Activated CD4-positive, alpha-beta T cell treated with anti-CD3 and anti-CD28 coated beads, Interleukin-2, amount 10 ng/mL, durations not matched to agents 7 days and 5 days (primary cell): ENCODE measurements around the gene ASIP. TPM values are rescaled to one million over a fixed set of nuclear protein-coding genes. Genes with fewer than 3 reads are reported as not detected.
"Not testable (repeated sequence)": the region's sequence is repeated elsewhere in the genome, so short reads cannot be mapped to it uniquely, and the experiment has no call there.

ENCODE experiments used
- CTCF ChIA-PET: fragments of 350-600 bp; sonication (Branson Sonifier 250); formaldehyde crosslinking; loops from one replicate; lab custom pipeline; 2021; ENCODE audit warnings: antibody characterized with exemption; lab: Charles Lee
- POLR2A ChIA-PET: fragments of 350-600 bp; sonication (Branson Sonifier 250); formaldehyde crosslinking; loops from one replicate; lab custom pipeline; 2021; ENCODE audit warnings: antibody characterized with exemption; lab: Charles Lee
- DNase-seq: peaks from one replicate; pipeline ENCODE4 v3.0.0-alpha.2; 2020
- H3K27ac Mint-ChIP-seq: one replicate; pipeline ENCODE4 v1.8.0; 2021; ENCODE audit warnings: mild to moderate bottlenecking, moderate library complexity, mixed read lengths
- H3K27me3 Mint-ChIP-seq: one replicate; pipeline ENCODE4 v1.8.0; 2021; ENCODE audit warnings: mixed read lengths
- H3K36me3 Mint-ChIP-seq: one replicate; pipeline ENCODE4 v1.8.0; 2021; ENCODE audit warnings: low read depth, mixed read lengths
- H3K4me1 Mint-ChIP-seq: one replicate; pipeline ENCODE4 v1.8.0; 2021; ENCODE audit warnings: mixed read lengths
- H3K4me3 Mint-ChIP-seq: one replicate; pipeline ENCODE4 v1.8.0; 2021; ENCODE audit warnings: mild to moderate bottlenecking, moderate library complexity, mixed read lengths
- H3K9me3 Mint-ChIP-seq: one replicate; pipeline ENCODE4 v1.8.0; 2021; ENCODE audit warnings: mixed read lengths
- total RNA-seq, 2 experiments: library from RNA; stranded (reverse); gene quantifications; one replicate each; pipeline ENCODE4 v1.2.3, GENCODE V29; 2021

The ASIP gene
- total RNA-seq, 2 experiments from 2014 or later: not detected

DNA sequence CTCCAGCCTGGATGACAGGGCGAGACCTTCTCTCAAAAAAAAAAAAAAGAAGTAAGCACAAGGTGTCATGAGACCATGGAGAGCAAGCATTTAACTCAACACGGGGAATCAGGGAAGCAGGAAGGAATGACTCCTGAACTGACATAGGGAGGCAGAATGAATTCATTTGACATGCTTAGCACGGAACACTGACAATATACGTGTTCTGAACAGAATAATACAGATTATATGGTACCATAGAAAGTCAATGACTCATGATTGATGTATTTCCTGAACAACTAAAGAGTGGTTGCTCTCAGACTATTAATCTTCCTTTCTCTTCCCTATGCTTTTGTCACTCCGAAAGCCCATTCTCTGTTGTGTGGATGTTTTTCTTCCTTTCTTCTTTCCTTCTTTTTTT lies 20.7 kb upstream of the ASIP start:
- DNase-seq: no peak
- Mint-ChIP-seq H3K4me3 (no peak overlapping the region), H3K36me3 (no peaks in the 10 kb centered on the region), H3K27me3 (peaks cover 22% of the 10 kb centered on the region), H3K27ac (no peak overlapping the region), H3K9me3 (no peaks in the 10 kb centered on the region), H3K4me1 (peaks cover 8% of the 10 kb centered on the region)
- ChIA-PET POLR2A (no interaction called here), CTCF (no interaction called here)

DNA sequence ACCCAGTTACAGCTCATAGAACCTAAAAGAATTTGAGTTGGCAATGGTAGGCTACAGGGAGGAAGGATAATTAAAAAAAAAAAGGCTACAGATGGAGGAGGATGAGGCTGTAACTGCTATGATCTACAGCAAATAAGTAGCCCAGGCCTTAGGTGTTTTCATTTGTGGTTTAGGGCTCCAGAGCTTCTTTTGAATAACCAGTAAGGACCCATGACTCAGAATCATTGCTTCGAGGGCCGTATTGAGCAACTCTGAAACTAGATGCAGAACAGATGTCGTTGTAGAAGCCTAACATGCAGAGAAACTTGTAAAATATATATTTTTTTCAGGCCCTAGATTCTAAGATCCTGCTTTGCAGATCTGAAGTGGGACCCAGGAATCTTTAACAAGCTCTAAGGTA lies 19.0 kb upstream of the ASIP start:
- Mint-ChIP-seq H3K36me3 (no peaks in the 10 kb centered on the region), H3K27ac (no peak overlapping the region), H3K9me3 (no peaks in the 10 kb centered on the region), H3K4me3 (no peak overlapping the region), H3K27me3 (peaks cover 22% of the 10 kb centered on the region), H3K4me1 (peaks cover 2% of the 10 kb centered on the region)
- no peak for DNase-seq
- CTCF ChIA-PET: interaction anchor here (0.6 to 1.0 kb wide), 3 partner anchors 109 to 619 kb away, joined by 3 read pairs; no protein-coding TSS in a partner anchor
- POLR2A ChIA-PET: no interaction called here

DNA sequence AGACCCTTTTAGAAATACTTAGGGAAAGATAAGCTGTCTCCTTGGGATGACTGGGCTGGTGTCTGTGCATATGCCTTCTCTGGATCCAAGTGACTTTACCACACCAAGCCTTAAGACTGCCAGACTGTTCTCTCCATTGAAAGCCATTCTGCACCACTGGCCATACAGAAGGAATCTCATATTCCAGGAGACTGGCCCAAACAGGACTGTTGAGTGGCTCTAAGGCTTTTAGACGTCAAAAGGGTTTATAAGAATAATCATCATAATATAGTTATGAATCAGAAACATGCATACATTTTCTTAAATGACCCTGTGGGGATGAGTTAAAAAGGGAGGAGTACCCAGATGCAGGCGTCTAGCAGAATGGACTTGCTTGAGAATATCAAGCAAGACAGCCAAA lies 17.0 kb upstream of the ASIP start:
- H3K4me3 Mint-ChIP-seq, H3K27ac Mint-ChIP-seq, POLR2A ChIA-PET, H3K36me3 Mint-ChIP-seq, H3K4me1 Mint-ChIP-seq, DNase-seq, H3K9me3 Mint-ChIP-seq: not testable (repeated sequence)
- CTCF ChIA-PET: interaction anchor here (0.6 kb wide), 1 partner anchor 410 kb away, joined by 4 read pairs; no protein-coding TSS in a partner anchor
- peaks cover 12% of the 10 kb centered on the region for H3K27me3 Mint-ChIP-seq

DNA sequence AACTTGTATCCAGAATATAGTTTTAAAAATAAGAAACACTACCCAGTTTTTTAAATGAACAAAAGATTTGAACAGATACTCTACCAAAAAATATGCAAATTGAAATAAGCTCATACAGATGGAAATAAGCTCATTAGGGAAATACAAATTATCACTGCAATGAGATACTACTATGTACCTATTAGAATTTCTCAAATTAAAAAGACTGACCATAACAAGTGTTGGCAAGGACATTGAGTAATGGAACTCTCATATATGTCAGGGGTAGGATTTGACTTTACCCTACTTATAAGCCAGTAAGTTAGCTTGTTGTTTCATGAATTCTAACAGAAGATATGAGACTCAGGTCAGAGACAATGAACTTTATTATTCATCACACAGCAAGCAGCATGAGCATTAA lies 9.6 kb upstream of the ASIP start:
- Mint-ChIP-seq H3K27me3 (peaks cover 7% of the 10 kb centered on the region), H3K36me3 (no peaks in the 10 kb centered on the region), H3K4me3 (no peak overlapping the region), H3K27ac (no peak overlapping the region), H3K9me3 (peaks cover 5% of the 10 kb centered on the region), H3K4me1 (no peaks in the 10 kb centered on the region)
- POLR2A ChIA-PET: no interaction called here
- no peak for DNase-seq
- CTCF ChIA-PET: no interaction called here

DNA sequence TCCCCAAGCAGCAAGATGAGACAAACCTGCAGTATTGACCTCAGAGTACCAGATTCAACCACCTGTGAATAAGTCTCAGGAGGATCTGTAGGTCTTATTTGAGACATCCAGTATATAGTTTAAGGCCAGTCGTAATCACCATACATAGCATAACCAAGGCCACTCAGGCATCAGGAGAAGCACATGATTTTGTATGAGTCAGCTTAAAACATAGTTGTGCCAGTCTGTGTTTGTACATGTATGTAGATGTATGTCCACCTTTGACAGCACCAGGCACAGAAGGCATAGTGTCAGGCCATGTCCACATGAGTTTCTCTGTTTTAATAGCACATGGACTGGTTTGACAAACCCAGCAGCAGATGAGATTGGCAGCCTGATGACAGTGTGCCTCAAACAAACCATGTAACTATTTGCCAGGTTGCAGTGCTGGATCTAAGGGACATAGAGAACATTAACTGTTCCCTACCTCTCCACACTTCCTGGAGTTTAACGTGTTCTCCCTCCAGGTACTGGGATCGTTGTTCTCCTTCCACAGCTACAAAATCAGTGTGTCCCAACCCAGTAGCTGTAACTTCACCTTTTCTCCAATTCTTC lies 8.6 kb upstream of the ASIP start:
- H3K4me1 Mint-ChIP-seq: no peaks in the 10 kb centered on the region
- peaks cover 11% of the 10 kb centered on the region for H3K27me3 Mint-ChIP-seq
- CTCF ChIA-PET: interaction anchor here (1.2 kb wide), 1 partner anchor 32 kb away, joined by 3 read pairs; no protein-coding TSS in a partner anchor
- H3K9me3 Mint-ChIP-seq: peaks cover 5% of the 10 kb centered on the region
- POLR2A ChIA-PET: no interaction called here
- no peak overlapping the region for H3K4me3 Mint-ChIP-seq
- peaks cover 3% of the 10 kb centered on the region for H3K36me3 Mint-ChIP-seq
- DNase-seq: no peak
- H3K27ac Mint-ChIP-seq: no peak overlapping the region

DNA sequence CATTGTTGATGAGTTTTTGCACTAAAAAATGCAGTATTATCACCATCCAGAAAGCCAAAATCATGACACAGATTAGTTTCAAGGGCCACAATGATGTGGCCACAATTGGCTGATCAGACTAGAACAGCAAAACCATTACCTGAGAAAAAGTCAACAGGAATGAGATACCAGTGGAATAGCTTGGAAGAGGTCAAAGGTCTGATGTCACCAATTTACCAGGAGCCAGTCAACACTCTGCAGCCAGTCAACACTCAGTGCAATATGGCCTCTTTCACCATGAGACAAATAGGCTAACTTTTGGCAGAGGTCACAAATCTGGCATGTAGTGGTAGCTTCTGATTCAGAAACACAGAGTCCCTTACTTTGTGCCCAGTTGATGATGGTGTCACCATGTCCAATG lies 7.5 kb upstream of the ASIP start:
- no peak for DNase-seq
- Mint-ChIP-seq H3K27ac (no peak overlapping the region), H3K4me3 (no peak overlapping the region), H3K4me1 (no peaks in the 10 kb centered on the region), H3K9me3 (peaks cover 16% of the 10 kb centered on the region), H3K36me3 (peaks cover 12% of the 10 kb centered on the region), H3K27me3 (peaks cover 18% of the 10 kb centered on the region)
- ChIA-PET CTCF (interaction anchor here (0.6 to 1.5 kb wide), 4 partner anchors 16 to 74 kb away, joined by 3 to 4 read pairs (median 3); no protein-coding TSS in a partner anchor), POLR2A (no interaction called here)

DNA sequence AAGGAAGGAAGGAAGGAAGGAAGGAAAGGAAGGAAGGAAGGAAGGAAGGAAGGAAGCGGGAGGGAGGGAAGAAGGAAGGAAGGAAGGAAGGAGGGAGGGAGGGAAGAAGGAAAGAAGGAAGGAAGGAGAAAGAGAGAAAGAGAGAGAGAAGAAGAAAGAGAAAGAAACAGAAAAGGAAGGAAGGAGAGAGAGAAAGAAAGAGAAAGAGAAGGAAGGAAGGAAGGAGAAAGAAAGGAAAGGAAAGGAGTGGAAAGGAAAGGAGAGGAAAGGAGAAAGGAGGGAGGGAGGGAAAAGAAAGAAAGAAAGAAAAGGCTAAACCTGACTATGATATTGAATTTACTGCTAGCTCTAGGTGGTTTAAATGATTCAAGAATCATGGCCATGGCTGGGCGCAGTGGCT lies 5.3 kb upstream of the ASIP start:
- Mint-ChIP-seq H3K4me3 (no peak overlapping the region), H3K9me3 (peaks cover 16% of the 10 kb centered on the region), H3K27me3 (peaks cover 26% of the 10 kb centered on the region), H3K4me1 (peaks cover 10% of the 10 kb centered on the region), H3K36me3 (peaks cover 15% of the 10 kb centered on the region), H3K27ac (no peak overlapping the region)
- ChIA-PET CTCF (no interaction called here), POLR2A (no interaction called here)
- no peak for DNase-seq

DNA sequence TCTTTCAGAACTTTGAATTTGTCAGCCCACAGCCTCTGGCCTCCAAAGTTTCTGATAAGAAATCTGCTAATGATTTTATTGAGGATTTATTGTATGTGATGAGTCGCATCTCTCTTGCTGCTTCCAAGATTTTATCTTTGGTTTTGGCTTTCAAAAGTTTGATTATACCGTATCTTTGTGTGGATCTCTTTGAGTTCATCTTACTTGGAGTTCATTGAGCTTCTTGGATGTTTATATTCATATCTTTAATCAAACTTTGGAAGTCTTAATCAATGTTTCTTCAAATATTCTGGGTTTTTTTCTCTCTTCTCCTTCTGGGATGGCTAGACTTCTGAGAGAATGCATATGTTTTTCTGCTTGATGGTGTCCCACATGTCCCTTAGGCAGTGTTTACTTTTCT lies 3.3 kb upstream of the ASIP start:
- no peak overlapping the region for H3K4me3 Mint-ChIP-seq
- ChIA-PET POLR2A (no interaction called here), CTCF (no interaction called here)
- peaks cover 24% of the 10 kb centered on the region for H3K27me3 Mint-ChIP-seq
- H3K27ac Mint-ChIP-seq: no peak overlapping the region
- DNase-seq: no peak
- peaks cover 15% of the 10 kb centered on the region for H3K36me3 Mint-ChIP-seq
- peaks cover 16% of the 10 kb centered on the region for H3K9me3 Mint-ChIP-seq
- H3K4me1 Mint-ChIP-seq: peaks cover 24% of the 10 kb centered on the region

DNA sequence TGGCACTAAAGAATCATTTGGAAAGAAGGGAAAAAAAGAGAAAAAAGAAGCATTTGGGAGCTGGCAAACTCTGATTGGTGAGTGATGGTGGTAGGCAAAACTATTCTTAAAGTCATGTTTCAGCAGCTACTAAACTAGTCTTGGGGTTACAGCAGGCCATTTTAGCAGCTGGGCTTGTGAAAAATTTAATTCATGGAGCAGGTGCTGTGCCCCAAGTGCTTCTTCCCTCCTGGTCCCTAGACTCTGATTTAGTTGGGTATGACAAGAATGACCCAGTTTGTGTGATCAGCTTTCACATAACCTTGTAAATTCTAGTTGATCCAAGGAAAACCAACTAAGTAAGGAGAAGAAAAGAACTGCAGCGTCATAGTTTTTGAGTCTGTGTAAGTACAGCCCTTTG lies 1.1 kb upstream of the ASIP start:
- Mint-ChIP-seq H3K36me3 (peaks cover 15% of the 10 kb centered on the region), H3K9me3 (peaks cover 14% of the 10 kb centered on the region), H3K27ac (no peak overlapping the region), H3K4me1 (peaks cover 24% of the 10 kb centered on the region), H3K27me3 (peaks cover 24% of the 10 kb centered on the region), H3K4me3 (no peak overlapping the region)
- CTCF ChIA-PET: no interaction called here
- DNase-seq: no peak
- POLR2A ChIA-PET: no interaction called here

DNA sequence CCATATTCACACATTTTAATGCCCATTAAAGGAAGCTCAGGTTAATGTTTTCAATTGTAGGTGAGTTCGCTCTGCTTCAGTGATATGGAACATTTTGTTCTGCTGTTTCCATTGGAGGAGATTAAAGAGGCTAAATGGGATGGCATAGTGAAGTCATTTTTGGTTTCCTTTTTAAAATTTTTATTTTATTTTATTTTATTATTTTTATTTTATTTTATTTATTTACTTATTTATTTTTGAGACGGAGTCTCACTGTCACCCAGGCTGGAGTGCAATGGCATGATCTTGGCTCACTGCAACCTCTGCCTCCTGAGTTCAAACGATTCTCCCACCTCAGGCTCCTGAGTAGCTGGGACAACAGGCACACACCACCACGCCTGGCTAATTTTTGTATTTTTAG lies 792 bp downstream of the ASIP start:
- POLR2A ChIA-PET, CTCF ChIA-PET, H3K4me3 Mint-ChIP-seq, H3K27ac Mint-ChIP-seq, DNase-seq: not testable (repeated sequence)
- H3K36me3 Mint-ChIP-seq: peaks cover 15% of the 10 kb centered on the region
- peaks cover 24% of the 10 kb centered on the region for H3K4me1 Mint-ChIP-seq
- H3K27me3 Mint-ChIP-seq: peaks cover 23% of the 10 kb centered on the region
- peaks cover 11% of the 10 kb centered on the region for H3K9me3 Mint-ChIP-seq

DNA sequence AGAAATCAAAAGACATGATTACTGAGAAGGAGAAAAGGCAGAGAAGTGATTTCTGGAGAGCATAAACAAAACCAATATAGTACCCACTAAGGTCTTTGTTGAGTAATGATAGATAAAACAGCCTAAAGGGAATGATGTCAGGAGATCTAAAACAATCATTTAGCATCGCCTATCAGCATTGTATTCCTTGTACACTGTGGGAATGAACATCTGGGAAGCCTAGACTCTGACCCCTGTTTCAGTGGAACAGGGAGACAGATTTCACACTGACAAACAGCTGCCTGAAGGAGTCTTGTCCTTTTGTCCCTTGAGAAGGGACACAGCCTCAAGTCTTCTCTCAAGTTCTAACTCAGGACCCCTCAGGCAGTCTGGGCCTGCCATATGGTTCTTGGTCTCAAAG lies 1.7 kb downstream of the ASIP start:
- ChIA-PET POLR2A (no interaction called here), CTCF (no interaction called here)
- peaks cover 11% of the 10 kb centered on the region for H3K36me3 Mint-ChIP-seq
- DNase-seq: no peak
- H3K4me1 Mint-ChIP-seq: peaks cover 26% of the 10 kb centered on the region
- peaks cover 8% of the 10 kb centered on the region for H3K9me3 Mint-ChIP-seq
- no peak overlapping the region for H3K27ac Mint-ChIP-seq
- peaks cover 17% of the 10 kb centered on the region for H3K27me3 Mint-ChIP-seq
- H3K4me3 Mint-ChIP-seq: no peak overlapping the region

DNA sequence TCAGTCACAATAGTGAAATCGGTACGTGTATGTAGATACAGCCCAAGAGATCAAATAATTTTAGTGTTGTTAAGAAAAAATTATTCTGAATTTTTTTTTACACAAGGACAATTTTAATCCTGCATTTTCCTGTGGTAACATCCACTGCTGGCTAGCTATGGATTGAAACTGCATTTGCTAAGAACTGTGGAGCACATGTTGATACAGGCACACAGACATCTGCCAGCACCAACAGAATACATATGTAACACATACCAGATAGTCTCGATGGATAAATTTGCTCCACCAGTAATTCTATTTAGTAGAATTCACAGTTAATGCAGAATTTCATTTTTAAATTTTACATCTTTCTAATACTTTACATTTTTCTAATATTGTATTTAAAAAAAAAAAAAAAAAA lies 2.2 kb downstream of the ASIP start:
- ChIA-PET POLR2A (no interaction called here), CTCF (no interaction called here)
- H3K4me3 Mint-ChIP-seq: no peak overlapping the region
- DNase-seq: no peak
- peaks cover 3% of the 10 kb centered on the region for H3K9me3 Mint-ChIP-seq
- peaks cover 12% of the 10 kb centered on the region for H3K27me3 Mint-ChIP-seq
- no peak overlapping the region for H3K27ac Mint-ChIP-seq
- H3K36me3 Mint-ChIP-seq: peaks cover 6% of the 10 kb centered on the region
- H3K4me1 Mint-ChIP-seq: peaks cover 26% of the 10 kb centered on the region

DNA sequence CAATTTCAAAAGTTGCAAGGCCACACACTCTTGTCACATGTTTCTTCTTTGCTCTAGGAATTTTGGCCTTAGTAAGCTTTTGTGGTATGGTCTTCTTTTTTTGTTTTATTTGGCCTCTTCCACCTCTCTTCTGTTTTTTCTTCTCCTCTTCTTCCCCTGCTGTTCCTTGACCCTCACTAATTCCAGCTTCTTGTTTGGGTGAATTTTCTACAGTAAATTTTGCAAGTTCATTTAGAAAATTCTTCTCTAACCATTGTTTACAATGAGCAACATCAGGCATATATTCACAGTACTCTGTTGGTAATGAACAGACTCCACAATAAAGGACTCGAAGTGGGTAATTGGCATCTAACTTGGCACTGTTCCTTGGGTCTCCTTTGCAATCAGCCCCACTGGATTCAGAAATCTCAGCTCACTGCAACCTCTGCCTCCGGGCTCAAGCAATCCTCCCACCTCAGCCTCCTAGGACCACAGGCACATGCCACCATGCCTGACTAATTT lies 5.0 kb downstream of the ASIP start:
- no peak overlapping the region for H3K27ac Mint-ChIP-seq
- CTCF ChIA-PET: interaction anchor here (0.6 kb wide), 1 partner anchor 749 kb away, joined by 4 read pairs; no protein-coding TSS in a partner anchor
- H3K27me3 Mint-ChIP-seq: no peaks in the 10 kb centered on the region
- no peaks in the 10 kb centered on the region for H3K9me3 Mint-ChIP-seq
- H3K4me1 Mint-ChIP-seq: peaks cover 26% of the 10 kb centered on the region
- no peak for DNase-seq
- POLR2A ChIA-PET: no interaction called here
- no peak overlapping the region for H3K4me3 Mint-ChIP-seq
- H3K36me3 Mint-ChIP-seq: no peaks in the 10 kb centered on the region
